Stomach (tissue), 4 donors: Measurements from ENCODE around the gene MSGN1.

ENCODE experiments used
- CTCF ChIP-seq, 7 experiments: fragments of 450-650 bp in 4 of 7; fragments of 200-600 bp in 3 of 7; sonication (generic) in 3 of 7; IDR thresholded peaks; one replicate each; pipeline ENCODE4 v1.5.1; 2016 to 2019; ENCODE audit warnings: antibody characterized with exemption in 7 of 7, control low read depth in 2 of 7, mild to moderate bottlenecking in 1 of 7
- EP300 ChIP-seq: sonication (generic); formaldehyde crosslinking; IDR thresholded peaks from one replicate; pipeline ENCODE4 v1.6.1; 2017; ENCODE audit warnings: antibody characterized with exemption
- POLR2A ChIP-seq, 4 donors: fragments of 450-650 bp; IDR thresholded peaks; one replicate each; pipeline ENCODE4 v1.6.1; 2016; ENCODE audit warnings: antibody characterized with exemption in 4 of 4, control low read depth in 2 of 4, mild to moderate bottlenecking in 1 of 4, moderate library complexity in 1 of 4
- POLR2AphosphoS5 ChIP-seq, 3 donors: sonication (generic); formaldehyde crosslinking; IDR thresholded peaks; one replicate each; pipeline ENCODE4 v1.6.1; 2016; ENCODE audit warnings: antibody characterized with exemption in 3 of 3

GRCh38 chr2:17804358-17804757 lies 11.9 kb upstream of the MSGN1 start:
- TF ChIP-seq CTCF (IDR thresholded peaks at IDR 0.05) (no peak), POLR2A (IDR thresholded peaks at IDR 0.05) (no peak), POLR2AphosphoS5 (IDR thresholded peaks at IDR 0.05) (no peak), EP300 (no peak)
